HL-60 (cell line): ENCODE results near the gene NDUFA5.

ENCODE experiments used
- DNase-seq, 2 experiments: peaks; one replicate each; pipeline ENCODE4 v3.0.0-alpha.2; 2010 to 2020; ENCODE audit warnings: low read depth in 1 of 2, low spot score in 1 of 2
- H3K27ac ChIP-seq: fragments of 250-450 bp; sonication (Bioruptor Pico); replicated peaks from 2 replicates; pipeline ENCODE4 v1.5.1; 2020; ENCODE audit warnings: mild to moderate bottlenecking, moderate library complexity
- H3K27me3 ChIP-seq: fragments of 250-450 bp; sonication (Bioruptor Pico); 2 replicates; pipeline ENCODE4 v1.5.1; 2021; ENCODE audit warnings: mild to moderate bottlenecking, moderate library complexity; ENCODE audit not compliant: insufficient read depth, poor library complexity, severe bottlenecking
- H3K4me3 ChIP-seq: replicated peaks from 2 replicates; pipeline ENCODE4 v1.5.1; 2011; ENCODE audit warnings: mild to moderate bottlenecking, control low read depth, low read length; ENCODE audit not compliant: insufficient read depth
- CTCF ChIP-seq: IDR thresholded peaks from one replicate; pipeline ENCODE4 v1.5.1; 2011; ENCODE audit warnings: low read length, control low read depth, inconsistent platforms; ENCODE audit not compliant: insufficient read depth
- GABPA ChIP-seq: IDR thresholded peaks from 2 replicates; pipeline ENCODE4 v1.6.1; 2012; ENCODE audit warnings: low read depth
- POLR2AphosphoS5 ChIP-seq: IDR thresholded peaks from 2 replicates; pipeline ENCODE4 v1.6.1; 2012; ENCODE audit warnings: low read depth
- SPI1 ChIP-seq: IDR thresholded peaks from 2 replicates; pipeline ENCODE4 v1.6.1; 2012; ENCODE audit warnings: low read depth, mild to moderate bottlenecking, borderline replicate concordance
- TF ChIP-seq, protein P1 (sequence below): IDR thresholded peaks from 2 replicates; pipeline ENCODE4 v1.6.1; 2012; ENCODE audit warnings: low read depth; ENCODE audit not compliant: insufficient replicate concordance

The NDUFA5 gene

GRCh38 chr7:123600876-123601275 lies 43.3 kb upstream of the NDUFA5 start:
- no peak for TF ChIP-seq GABPA
- no peak for TF ChIP-seq POLR2AphosphoS5
- no peak for TF ChIP-seq SPI1
- TF ChIP-seq, protein P1, sequence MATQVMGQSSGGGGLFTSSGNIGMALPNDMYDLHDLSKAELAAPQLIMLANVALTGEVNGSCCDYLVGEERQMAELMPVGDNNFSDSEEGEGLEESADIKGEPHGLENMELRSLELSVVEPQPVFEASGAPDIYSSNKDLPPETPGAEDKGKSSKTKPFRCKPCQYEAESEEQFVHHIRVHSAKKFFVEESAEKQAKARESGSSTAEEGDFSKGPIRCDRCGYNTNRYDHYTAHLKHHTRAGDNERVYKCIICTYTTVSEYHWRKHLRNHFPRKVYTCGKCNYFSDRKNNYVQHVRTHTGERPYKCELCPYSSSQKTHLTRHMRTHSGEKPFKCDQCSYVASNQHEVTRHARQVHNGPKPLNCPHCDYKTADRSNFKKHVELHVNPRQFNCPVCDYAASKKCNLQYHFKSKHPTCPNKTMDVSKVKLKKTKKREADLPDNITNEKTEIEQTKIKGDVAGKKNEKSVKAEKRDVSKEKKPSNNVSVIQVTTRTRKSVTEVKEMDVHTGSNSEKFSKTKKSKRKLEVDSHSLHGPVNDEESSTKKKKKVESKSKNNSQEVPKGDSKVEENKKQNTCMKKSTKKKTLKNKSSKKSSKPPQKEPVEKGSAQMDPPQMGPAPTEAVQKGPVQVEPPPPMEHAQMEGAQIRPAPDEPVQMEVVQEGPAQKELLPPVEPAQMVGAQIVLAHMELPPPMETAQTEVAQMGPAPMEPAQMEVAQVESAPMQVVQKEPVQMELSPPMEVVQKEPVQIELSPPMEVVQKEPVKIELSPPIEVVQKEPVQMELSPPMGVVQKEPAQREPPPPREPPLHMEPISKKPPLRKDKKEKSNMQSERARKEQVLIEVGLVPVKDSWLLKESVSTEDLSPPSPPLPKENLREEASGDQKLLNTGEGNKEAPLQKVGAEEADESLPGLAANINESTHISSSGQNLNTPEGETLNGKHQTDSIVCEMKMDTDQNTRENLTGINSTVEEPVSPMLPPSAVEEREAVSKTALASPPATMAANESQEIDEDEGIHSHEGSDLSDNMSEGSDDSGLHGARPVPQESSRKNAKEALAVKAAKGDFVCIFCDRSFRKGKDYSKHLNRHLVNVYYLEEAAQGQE: no peak
- TF ChIP-seq CTCF: no peak
- DNase-seq: no peak
- Histone ChIP-seq H3K27ac (no peak overlapping the region), H3K27me3 (no peaks in the 10 kb centered on the region), H3K4me3 (no peak overlapping the region)

DNA sequence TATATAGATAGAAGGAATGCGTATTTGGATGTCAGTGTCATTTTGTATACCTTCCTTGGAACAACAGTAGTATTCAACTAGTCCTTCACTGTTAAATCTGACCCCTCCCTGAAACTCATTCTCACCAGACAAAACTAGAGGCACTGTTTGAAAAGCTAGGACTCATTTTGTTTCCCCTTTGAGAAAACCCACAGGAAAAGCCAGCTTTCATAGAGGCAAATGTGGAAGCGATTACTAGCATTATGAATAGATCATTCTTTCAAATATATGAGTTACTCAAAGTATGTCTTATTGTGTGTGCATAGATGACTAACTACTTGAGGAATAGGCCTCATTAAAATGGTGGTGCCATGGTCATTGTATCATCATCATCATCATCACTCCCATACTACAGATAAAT lies 42.1 kb upstream of the NDUFA5 start:
- DNase-seq: no peak
- TF ChIP-seq CTCF (no peak), POLR2AphosphoS5 (no peak), SPI1 (no peak), GABPA (no peak)
- TF ChIP-seq, protein P1: no peak
- no peak overlapping the region for H3K4me3 ChIP-seq
- H3K27ac ChIP-seq: no peak overlapping the region
- H3K27me3 ChIP-seq: no peaks in the 10 kb centered on the region

GRCh38 chr7:123598657-123599056 lies 41.0 kb upstream of the NDUFA5 start:
- DNase-seq: no peak
- TF ChIP-seq SPI1: no peak
- no peak for TF ChIP-seq CTCF
- no peak for TF ChIP-seq POLR2AphosphoS5
- no peak for TF ChIP-seq GABPA
- TF ChIP-seq, protein P1: no peak
- no peaks in the 10 kb centered on the region for H3K27me3 ChIP-seq
- H3K4me3 ChIP-seq: no peak overlapping the region
- H3K27ac ChIP-seq: no peak overlapping the region
